H1 (cell line): ENCODE measurements around the gene TMEM220.

ENCODE experiments used
- CTCF ChIP-seq, 3 experiments: IDR thresholded peaks; 1 replicate in 2 of 3; 2 replicates in 1 of 3; pipeline versions ENCODE4 v1.5.1 to v1.6.1; 2011; ENCODE audit warnings: low read length in 3 of 3, mild to moderate bottlenecking in 3 of 3, inconsistent platforms in 2 of 3, low read depth in 1 of 3, moderate library complexity in 1 of 3; ENCODE audit not compliant: insufficient read depth in 1 of 3; ENCODE audit errors: control extremely low read depth in 1 of 3
- KDM1A ChIP-seq: fragments of 200-600, 300-600 bp; sonication (generic); IDR thresholded peaks from 2 replicates; pipeline ENCODE4 v1.7.1; 2016; ENCODE audit warnings: mild to moderate bottlenecking, low read length, borderline replicate concordance
- MAX ChIP-seq: IDR thresholded peaks from 2 replicates; pipeline ENCODE4 v1.6.1; 2012; ENCODE audit warnings: inconsistent platforms
- POLR2A ChIP-seq, 2 experiments: IDR thresholded peaks; 1 replicate in 1 of 2; 2 replicates in 1 of 2; pipeline ENCODE4 v1.6.1; 2011; ENCODE audit warnings: low read depth in 2 of 2, low read length in 2 of 2, mild to moderate bottlenecking in 2 of 2; ENCODE audit errors: control extremely low read depth in 1 of 2
- POLR2AphosphoS5 ChIP-seq: IDR thresholded peaks from 2 replicates; pipeline ENCODE4 v1.6.1; 2011; ENCODE audit warnings: low read depth, low read length
- RBBP5 ChIP-seq: IDR thresholded peaks from 2 replicates; pipeline ENCODE4 v1.7.1; 2012; ENCODE audit warnings: low read depth, mild to moderate bottlenecking, inconsistent platforms, low read length, moderate library complexity, borderline replicate concordance
- USF2 ChIP-seq: IDR thresholded peaks from 2 replicates; pipeline ENCODE4 v1.6.1; 2011; ENCODE audit warnings: low read length, improper control_type of control experiment

GRCh38 chr17:10751563-10751962, 21.7 kb upstream of the TMEM220 start:
- TF ChIP-seq KDM1A (no peak), POLR2A (IDR thresholded peaks at IDR 0.05; ENCODE audit: control extremely low read depth in 1 of 2, low read depth in 2 of 2, low read length in 2 of 2) (no peak), POLR2AphosphoS5 (no peak), CTCF (IDR thresholded peaks at IDR 0.05; ENCODE audit: control extremely low read depth in 1 of 3, insufficient read depth in 1 of 3, low read depth in 1 of 3, low read length in 3 of 3) (no peak), MAX (no peak), USF2 (no peak), RBBP5 (no peak)
